ENCODE data around the gene GPR179.

DNA sequence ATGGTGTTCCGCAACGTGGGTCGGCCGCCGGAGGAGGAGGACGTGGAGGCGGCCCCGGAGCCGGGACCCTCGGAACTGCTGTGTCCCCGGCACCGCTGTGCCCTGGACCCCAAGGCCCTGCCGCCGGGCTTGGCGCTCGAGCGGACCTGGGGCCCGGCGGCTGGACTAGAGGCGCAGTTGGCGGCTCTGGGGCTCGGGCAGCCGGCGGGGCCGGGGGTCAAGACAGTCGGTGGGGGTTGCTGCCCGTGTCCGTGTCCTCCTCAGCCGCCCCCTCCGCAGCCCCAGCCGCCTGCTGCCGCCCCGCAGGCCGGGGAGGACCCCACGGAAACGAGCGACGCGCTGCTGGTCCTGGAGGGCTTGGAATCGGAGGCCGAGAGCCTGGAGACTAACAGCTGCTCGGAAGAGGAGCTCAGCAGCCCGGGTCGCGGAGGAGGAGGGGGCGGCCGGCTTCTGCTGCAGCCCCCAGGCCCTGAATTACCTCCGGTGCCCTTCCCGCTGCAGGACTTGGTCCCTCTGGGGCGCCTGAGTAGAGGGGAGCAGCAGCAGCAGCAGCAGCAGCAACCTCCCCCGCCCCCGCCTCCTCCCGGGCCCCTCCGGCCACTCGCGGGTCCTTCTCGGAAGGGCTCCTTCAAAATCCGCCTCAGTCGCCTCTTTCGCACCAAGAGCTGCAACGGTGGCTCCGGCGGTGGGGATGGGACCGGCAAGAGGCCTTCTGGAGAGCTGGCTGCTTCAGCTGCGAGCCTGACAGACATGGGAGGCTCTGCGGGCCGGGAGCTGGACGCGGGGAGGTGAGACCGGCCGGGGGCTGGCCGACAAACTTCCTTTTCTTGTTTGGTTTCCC, 8.7 kb upstream of the GPR179 start:
- TF ChIP-seq, protein P1, sequence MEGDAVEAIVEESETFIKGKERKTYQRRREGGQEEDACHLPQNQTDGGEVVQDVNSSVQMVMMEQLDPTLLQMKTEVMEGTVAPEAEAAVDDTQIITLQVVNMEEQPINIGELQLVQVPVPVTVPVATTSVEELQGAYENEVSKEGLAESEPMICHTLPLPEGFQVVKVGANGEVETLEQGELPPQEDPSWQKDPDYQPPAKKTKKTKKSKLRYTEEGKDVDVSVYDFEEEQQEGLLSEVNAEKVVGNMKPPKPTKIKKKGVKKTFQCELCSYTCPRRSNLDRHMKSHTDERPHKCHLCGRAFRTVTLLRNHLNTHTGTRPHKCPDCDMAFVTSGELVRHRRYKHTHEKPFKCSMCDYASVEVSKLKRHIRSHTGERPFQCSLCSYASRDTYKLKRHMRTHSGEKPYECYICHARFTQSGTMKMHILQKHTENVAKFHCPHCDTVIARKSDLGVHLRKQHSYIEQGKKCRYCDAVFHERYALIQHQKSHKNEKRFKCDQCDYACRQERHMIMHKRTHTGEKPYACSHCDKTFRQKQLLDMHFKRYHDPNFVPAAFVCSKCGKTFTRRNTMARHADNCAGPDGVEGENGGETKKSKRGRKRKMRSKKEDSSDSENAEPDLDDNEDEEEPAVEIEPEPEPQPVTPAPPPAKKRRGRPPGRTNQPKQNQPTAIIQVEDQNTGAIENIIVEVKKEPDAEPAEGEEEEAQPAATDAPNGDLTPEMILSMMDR (conservative IDR thresholded peaks at IDR 0.05; ENCODE audit: low read length): no peak
- TF ChIP-seq EZH2phosphoT487 (IDR thresholded peaks at IDR 0.05; ENCODE audit: borderline replicate concordance): no peak
